Transverse colon (tissue), 3 donors: ENCODE data around the gene TCERG1L.

ENCODE experiments used
- EP300 ChIP-seq: sonication (generic); formaldehyde crosslinking; IDR thresholded peaks from one replicate; pipeline ENCODE4 v1.6.1; 2017; ENCODE audit warnings: antibody characterized with exemption, low read depth
- TF ChIP-seq, protein P1 (sequence below), 5 experiments: fragments of 200-600 bp in 3 of 5; fragments of 450-650 bp in 2 of 5; sonication (generic) in 3 of 5; IDR thresholded peaks; 1 replicate in 2 of 5; 2 replicates in 3 of 5; pipeline ENCODE4 v1.5.1; 2016 to 2017; ENCODE audit warnings: antibody characterized with exemption in 5 of 5, inconsistent platforms in 3 of 5, mild to moderate bottlenecking in 2 of 5, moderate library complexity in 1 of 5

GRCh38 chr10:131072651-131073468 is 238.7 kb downstream of the TCERG1L start:
- no peak for TF ChIP-seq EP300
- TF ChIP-seq, protein P1, sequence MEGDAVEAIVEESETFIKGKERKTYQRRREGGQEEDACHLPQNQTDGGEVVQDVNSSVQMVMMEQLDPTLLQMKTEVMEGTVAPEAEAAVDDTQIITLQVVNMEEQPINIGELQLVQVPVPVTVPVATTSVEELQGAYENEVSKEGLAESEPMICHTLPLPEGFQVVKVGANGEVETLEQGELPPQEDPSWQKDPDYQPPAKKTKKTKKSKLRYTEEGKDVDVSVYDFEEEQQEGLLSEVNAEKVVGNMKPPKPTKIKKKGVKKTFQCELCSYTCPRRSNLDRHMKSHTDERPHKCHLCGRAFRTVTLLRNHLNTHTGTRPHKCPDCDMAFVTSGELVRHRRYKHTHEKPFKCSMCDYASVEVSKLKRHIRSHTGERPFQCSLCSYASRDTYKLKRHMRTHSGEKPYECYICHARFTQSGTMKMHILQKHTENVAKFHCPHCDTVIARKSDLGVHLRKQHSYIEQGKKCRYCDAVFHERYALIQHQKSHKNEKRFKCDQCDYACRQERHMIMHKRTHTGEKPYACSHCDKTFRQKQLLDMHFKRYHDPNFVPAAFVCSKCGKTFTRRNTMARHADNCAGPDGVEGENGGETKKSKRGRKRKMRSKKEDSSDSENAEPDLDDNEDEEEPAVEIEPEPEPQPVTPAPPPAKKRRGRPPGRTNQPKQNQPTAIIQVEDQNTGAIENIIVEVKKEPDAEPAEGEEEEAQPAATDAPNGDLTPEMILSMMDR (IDR thresholded peaks at IDR 0.05) = no peak
